IPS-11a (cell line): Measurements from ENCODE around the gene SAMM50.

ENCODE experiments used
- H3K4me3 ChIP-seq: one replicate; pipeline ENCODE4 v1.5.1; 2013; ENCODE audit warnings: low read depth, low read length, control low read depth

The SAMM50 gene

DNA sequence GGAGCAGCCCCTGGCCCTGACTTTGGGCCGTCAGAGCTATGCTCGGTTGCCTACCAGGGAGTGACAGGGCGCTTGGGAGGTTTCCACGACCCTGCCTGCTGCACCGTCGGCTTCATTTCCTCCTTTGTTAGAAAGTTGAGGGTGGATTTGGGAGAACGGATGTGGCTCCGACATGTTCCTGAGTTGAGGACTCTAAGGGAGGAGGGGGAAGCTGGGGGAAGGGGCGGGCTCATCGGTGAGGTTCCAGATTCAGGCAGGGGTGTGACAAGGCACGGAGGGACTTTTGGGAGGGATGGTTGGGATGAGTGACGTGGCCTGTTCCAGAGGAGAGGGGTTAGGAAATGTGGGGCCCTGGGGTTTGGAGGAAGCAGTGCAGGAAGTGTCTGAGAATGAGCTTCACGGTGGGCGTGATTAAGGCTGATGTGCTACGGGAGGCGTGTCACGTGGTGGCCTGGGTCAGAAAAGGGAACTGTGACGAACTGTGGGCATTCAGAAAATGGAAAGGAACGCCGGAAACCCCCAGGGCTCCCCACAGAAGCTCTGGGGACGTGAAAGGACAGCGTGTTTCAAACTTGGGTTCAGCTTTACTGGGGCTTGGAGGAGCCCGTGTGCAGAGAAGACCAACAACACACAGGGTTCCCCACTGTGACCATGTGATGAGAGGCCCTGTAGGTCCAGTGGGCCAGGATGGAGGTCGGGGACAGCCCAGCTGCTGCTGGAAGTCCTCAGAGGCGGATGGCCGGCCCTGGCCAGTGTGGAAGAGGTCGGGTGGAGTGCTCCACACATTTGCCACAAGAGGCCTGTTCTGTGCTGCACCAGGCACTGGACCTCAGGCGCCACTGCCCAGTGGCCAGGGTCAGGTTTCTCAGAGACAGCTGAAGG lies 71.6 kb downstream of the SAMM50 start:
- no peak overlapping the region for H3K4me3 ChIP-seq

DNA sequence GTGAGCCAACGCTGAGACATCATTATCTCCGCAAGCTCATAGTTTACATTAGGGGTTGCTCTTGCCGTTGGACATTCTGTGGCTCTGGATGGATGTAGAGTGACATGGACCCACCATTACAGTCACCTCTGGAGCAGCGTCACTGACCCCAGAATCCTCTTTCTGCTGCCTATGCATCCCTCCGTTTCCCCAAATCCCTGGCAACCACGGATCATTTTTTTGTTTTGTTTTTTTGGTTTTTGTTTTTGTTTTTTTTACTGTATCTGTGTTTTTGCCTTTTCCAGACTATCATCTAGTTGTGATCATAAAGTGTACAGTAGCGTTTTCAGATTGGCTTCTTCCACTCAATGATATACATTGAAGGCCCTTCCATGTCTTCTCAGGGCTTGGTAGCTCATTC lies 72.8 kb downstream of the SAMM50 start:
- no peak overlapping the region for H3K4me3 ChIP-seq

DNA sequence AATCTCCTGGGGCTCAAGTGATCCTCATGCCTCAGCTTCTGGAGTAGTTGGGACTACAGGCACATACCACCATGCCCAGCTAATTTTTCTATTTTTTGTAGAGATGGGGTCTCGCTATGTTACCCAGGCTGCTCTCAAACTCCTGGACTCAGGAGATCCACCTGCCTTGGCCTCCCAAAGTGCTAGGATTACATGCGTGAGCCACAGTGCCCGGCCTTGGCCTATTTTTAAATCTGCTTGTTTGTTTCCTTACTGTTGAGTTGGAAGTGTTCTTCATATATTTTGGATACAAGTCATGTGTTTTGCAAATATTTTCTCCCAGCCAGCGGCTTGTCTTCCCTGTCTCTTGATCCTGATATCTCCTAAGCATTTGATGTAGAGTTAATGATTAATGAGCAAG lies 73.8 kb downstream of the SAMM50 start:
- H3K4me3 ChIP-seq = no peak overlapping the region

DNA sequence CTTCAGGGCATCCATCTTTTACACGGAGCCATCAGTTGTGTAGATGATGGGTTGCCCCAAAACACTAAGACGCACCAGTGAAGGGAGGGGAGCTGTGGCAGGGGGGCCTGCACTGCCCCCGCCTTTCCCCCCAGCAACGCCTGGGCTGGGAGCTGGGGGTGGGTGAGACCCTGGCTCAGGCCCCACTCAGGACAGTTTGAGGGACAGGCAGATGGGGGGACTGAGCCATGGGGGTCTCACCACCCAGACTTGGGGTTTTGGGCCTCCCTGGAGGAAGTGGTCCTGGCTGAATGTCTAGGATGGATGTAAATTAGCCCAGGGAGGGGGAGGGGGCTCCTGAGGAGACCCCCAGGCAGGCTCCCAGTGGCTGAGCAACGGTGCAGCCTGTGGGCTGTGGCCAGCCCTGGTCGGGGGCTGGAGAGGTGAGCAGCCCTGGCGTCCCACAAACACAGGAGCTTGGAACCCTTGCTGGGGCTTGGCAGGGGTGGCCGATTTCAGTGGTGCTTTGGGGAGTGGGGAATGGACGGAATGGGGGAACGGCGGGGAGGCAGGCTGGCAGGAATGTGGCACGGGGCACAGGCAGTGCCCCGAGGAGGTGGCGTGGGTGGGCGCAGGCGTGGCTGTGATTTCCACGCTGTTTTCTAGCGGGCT lies 74.9 kb downstream of the SAMM50 start:
- H3K4me3 ChIP-seq = no peak overlapping the region

DNA sequence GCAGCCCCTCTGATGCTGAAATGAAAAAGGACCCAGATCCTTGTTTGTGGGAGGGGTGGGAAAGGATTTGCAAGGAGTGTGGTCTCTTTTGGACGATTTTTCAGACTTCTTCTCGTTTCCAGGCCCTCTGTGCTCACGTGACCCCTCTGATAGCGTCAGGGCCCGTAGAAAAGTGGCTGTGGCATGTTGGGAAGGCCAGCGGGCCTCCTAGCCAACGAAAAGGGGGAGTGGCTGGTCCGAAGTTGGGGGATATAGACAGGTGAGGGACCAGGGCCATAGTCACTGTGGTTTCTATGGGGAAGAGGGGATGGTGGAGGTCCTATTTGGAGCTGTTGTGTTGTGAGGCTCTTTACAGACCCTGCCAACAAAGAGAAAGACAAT lies 75.5 kb downstream of the SAMM50 start:
- no peak overlapping the region for H3K4me3 ChIP-seq

DNA sequence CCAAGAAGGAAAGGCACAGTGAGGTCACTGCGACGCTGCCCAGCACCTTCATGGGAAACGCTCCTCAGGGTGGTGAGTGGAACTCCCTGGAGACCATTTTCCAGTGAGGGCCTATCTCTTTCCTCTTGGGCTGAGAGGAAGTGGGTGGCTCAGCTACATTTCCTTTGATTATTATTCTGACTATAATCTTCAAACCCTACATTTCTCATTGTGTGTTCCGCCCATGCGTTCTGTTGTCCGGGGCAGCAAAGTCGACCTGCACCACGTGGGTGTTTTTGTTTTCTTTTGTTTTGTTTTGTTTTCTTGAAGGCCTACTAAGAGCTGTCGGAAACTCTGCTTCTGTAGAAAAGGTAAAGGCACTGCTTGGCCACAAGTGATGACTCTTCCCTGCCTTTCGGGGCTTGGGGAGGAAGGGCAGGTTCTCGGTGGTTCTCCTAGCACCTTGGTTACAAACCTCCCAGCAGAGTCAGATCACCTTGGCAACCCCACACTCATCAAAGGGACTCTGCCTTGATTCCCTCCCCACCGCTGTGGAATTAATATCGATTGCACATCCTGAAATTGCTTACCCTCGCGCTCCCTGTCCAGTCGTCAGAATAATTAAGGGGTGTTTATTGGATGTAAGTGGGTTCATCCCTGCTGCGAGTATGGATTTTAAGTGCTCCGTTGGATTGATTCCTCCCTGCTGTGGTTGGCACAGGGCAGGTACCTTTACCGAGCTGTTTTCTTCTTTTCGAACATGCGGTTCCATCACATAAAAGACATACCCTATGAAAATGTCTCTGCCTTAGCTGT lies 76.1 kb downstream of the SAMM50 start:
- H3K4me3 ChIP-seq = no peak overlapping the region

DNA sequence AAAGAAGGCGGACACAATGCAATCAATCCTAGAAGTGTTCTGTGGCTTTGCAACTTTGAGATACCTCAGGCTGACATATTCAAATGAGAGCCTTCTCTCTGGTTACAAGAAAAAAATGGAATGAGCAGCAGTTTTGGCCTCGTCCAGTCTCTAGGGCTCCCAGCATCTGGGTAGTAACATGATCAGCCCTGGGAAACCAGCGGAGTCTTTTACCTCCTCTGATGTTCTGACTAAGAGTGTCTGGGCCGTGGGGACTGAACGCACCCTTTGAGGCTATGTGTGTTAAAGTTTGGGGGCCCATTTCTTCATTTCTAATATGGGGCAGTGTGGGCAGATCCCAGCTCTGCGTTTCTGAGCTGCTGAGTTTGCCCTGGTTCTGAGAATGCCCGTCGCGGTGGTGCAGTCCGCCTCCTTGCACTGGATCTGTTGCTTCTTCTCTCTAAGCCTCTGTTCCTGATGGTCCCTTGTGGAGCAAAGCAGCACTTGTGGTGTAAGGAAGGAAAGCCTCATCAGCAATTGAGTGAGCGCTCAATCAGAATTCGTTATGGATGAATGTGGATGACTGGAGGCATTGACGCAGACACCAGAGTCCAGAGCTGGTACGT lies 77.0 kb downstream of the SAMM50 start:
- no peak overlapping the region for H3K4me3 ChIP-seq

DNA sequence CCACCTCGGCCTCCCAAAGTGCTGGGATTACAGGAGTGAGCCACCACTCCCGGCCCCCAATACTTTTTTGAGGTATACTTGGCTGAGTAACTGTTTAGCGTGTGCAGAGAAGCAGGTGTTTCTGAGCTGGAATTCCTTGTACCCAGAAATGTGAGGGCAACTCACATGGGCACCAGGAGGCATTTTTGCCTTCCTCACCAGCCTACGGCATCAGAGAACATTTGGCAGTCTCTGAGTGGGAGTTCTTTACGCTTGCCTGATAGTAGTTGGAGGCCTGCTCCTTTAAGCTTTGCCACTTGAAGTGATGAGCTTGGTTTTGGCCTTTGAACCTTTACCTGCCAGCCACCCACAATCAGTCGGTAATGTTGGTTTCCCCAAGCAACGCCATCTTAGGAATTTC lies 78.0 kb downstream of the SAMM50 start:
- H3K4me3 ChIP-seq = no peak overlapping the region

DNA sequence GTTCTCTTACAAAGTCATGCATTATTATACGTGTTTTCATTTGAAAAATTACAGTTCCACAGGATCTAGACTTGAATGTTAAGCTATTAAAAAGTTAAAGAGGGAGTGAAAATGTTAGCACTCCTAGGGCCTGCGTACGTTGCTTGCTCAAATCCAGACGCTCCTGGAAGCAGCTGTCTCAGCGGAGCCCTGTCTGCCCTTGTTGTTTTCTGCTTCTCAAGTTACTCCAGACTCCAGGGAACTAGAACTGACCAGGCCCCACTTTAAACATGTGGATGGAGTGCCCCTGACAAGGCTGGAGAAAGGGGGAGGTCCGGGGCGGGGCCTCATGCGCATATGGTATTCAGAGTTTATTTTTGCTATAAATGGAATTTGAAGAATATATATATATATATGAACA lies 78.5 kb downstream of the SAMM50 start:
- no peak overlapping the region for H3K4me3 ChIP-seq

DNA sequence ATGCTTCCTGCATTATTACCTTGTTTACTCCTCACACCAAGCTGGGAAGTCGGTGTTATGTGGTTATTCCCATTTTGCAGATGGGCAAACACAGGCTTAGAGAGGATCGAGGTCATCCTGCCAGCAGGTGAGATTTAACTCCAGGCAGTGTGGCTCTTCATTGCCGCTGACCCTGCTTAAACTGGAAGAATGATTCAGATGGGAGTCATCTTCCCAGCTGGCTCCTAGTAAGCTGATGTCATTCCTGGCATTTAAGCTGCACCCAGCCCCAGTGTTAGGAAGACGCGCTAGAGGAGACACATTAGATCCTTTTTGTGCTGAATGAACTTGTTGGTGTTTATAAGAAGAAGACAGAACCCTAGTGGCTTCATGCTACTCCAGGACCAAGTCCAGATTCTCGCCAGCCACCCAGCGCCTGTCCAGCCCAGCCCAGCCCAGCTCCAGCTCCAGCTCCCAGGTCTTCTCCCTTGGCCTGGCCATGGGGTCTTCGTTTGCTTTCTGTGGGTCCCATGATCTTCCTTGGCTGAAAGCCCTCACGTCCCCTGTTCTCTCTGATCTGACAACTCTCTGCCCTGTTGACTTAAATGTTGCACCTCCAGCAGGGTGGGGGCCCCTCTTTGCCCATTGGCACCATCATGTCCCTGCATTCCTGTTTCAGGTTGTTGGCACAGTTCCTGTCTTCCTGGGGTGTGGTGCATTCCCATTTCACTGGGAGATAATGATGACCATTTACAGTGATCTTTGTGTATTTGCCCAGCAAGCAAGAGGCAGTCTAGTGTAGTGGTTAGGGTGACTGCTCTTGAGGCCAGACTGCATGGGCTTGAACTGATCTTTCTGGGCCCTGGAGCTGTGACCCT lies 82.5 kb downstream of the SAMM50 start:
- H3K4me3 ChIP-seq = no peak overlapping the region

DNA sequence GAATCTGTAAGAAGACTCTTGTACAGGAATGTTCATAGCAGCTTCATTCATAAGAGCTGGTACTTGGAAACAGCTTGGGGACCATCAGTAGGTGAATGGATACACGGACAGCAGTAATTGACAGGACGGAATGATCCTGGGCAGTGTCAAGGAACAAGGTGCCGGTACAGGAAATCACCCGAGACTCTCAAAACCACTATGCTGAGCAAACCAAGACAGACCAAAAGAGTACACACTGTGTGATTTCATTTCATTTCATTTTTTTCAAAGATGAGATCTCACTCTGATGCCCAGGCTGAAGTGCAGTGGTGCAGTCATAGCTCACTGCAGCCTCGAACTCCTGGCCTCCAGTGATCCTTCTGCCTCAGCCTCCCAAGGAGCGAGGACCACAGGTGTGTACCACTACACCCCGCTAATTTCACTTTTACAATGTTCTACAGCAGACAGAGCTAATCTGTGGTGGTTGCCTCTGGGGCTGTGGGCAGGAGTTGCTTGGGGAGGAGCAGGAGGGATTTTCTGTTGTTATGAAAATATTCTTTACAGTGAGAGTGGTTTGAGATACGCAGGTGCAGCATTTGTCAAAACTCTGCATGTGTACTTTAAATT lies 84.4 kb downstream of the SAMM50 start:
- H3K4me3 ChIP-seq = no peak overlapping the region

DNA sequence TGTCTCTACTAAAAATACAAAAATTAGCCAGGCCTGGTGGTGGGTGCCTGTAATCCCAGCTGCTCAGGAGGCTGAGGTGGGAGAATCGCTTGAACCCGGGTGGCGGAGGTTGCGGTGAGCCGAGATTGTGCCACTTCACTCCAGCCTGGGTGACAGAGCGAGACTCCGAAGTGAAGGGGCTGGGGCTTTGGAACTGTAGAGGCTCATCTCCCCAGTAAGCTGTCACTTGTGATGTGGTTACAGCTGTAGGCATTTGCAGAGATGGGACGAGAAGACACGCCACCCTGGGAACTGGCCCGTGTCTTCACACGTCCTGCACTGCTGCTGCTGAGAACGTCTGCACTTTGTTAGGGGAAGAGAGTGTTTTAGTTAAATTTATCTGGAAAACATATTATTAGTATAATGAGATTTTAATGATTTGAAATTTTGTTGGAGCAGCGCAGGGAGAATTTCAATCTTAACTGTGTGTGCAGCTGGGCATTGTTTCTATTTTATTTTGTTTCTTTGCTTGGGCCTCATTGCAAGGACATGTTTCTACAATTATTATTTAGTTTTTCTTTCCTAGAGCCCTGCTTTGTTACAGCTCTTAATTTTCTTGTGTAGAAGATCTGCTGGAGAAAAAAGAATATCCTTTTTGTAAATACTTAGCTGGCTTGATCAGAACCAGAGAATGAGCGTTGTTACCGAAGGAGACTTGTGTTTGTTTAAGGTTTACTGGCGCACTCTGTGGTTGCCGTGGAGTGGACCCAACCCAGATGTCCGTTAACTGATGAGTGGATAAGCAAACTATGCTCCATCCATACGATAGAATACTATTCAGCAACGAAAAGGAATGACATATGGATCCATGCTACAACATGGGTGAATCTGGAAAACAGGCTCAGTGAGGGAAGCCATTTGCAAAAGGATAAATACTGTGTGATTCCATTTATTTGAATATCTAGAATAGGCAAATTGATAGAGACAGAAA lies 87.3 kb downstream of the SAMM50 start:
- H3K4me3 ChIP-seq = no peak overlapping the region

DNA sequence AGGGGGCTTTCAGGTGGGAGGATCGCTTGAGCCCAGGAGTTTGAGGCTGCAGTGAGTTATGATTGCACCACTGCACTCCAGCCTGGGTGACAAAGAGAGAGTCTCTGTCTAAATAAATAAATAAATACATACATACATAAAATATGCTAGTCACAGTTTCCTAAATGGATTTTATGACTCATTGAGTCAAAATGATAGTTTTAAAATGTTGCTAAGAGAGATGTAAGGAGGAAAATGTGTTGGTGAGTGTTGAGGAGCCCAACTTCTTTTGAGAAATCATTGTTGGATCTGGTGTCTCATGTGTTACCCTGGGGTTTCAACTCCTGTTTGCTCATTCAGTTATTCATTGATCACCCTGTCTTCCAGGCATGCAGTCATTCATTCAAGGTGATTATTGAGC lies 89.9 kb downstream of the SAMM50 start:
- no peak overlapping the region for H3K4me3 ChIP-seq
